Stimulated activated CD8-positive, alpha-beta memory T cell treated with anti-CD3 and anti-CD28 coated beads, Interleukin-2, amount 100 ng/mL, for 1 hour (primary cell): Measurements from ENCODE around the gene FCHSD2.
"Not testable (repeated sequence)": the region's sequence is repeated elsewhere in the genome, so short reads cannot be mapped to it uniquely, and the experiment has no call there.

Experiments used
- DNase-seq, 2 donors: peaks; one replicate each; pipeline ENCODE4 v3.0.0-alpha.2; 2020; ENCODE audit warnings: low read depth in 2 of 2

Gene FCHSD2

GRCh38 chr11:72875736-72876135, 266.4 kb downstream of the FCHSD2 start:
- DNase-seq = no peak

GRCh38 chr11:72872012-72872411, 270.1 kb downstream of the FCHSD2 start:
- no peak for DNase-seq

- DNase-seq = no peak
Measured at GRCh38 chr11:72871119-72871518, 271.0 kb downstream of the FCHSD2 start.

GRCh38 chr11:72869831-72870230, 272.3 kb downstream of the FCHSD2 start:
- no peak for DNase-seq

- DNase-seq = no peak
Measured at GRCh38 chr11:72867970-72868369, 274.1 kb downstream of the FCHSD2 start.

GRCh38 chr11:72864702-72865655, 277.1 kb downstream of the FCHSD2 start:
- DNase-seq = no peak

GRCh38 chr11:72863916-72864315, 278.2 kb downstream of the FCHSD2 start:
- DNase-seq = no peak

GRCh38 chr11:72863091-72863490, 279.0 kb downstream of the FCHSD2 start:
- no peak for DNase-seq

- DNase-seq = no peak
Measured at GRCh38 chr11:72860592-72860991, 281.5 kb downstream of the FCHSD2 start.

GRCh38 chr11:72860010-72860409, 282.1 kb downstream of the FCHSD2 start:
- no peak for DNase-seq

GRCh38 chr11:72859126-72859525, 283.0 kb downstream of the FCHSD2 start:
- no peak for DNase-seq

- DNase-seq = not testable (repeated sequence)
Measured at GRCh38 chr11:72858267-72858666, 283.9 kb downstream of the FCHSD2 start.

- no peak for DNase-seq
Measured at GRCh38 chr11:72856551-72857345, 285.4 kb downstream of the FCHSD2 start.

- DNase-seq = no peak
Measured at GRCh38 chr11:72856065-72856464, 286.1 kb downstream of the FCHSD2 start.

GRCh38 chr11:72851726-72852125, 290.4 kb downstream of the FCHSD2 start:
- DNase-seq = no peak

- DNase-seq = no peak
Measured at GRCh38 chr11:72850832-72851231, 291.3 kb downstream of the FCHSD2 start.

- DNase-seq = no peak
Measured at GRCh38 chr11:72848846-72849466, 293.2 kb downstream of the FCHSD2 start.

- no peak for DNase-seq
Measured at GRCh38 chr11:72844356-72844755, 297.8 kb downstream of the FCHSD2 start.

- no peak for DNase-seq
Measured at GRCh38 chr11:72842653-72843330, 299.3 kb downstream of the FCHSD2 start.

GRCh38 chr11:72842126-72842525, 300.0 kb downstream of the FCHSD2 start:
- DNase-seq = no peak

GRCh38 chr11:72841397-72841796, 300.7 kb downstream of the FCHSD2 start:
- DNase-seq = no peak

GRCh38 chr11:72840780-72841179, 301.3 kb downstream of the FCHSD2 start:
- DNase-seq = no peak
